HepG2 (cell line): ENCODE results near the gene RHBG. TPM values are rescaled to one million over a fixed set of nuclear protein-coding genes. Genes with fewer than 3 reads are reported as not detected.

Experiments
- ATAC-seq: fragments of 200-7000 bp; cut with Tn5 transposase; 3 replicates; pipeline ENCODE4 v1.9.1; 2020; ENCODE audit warnings: mild to moderate bottlenecking, moderate library complexity
- BruUV-seq: library from RNA; stranded (reverse); fragments of 400-500 nt; replicated peaks from 2 replicates; lab custom pipeline; 2021; lab: Mats Ljungman, UMichigan
- CTCF ChIA-PET: fragments of 300-600 bp; formaldehyde crosslinking; extraction: SDS; loops from one replicate; lab custom pipeline; 2021; ENCODE audit warnings: low total read pairs, inconsistent platforms, low intra/inter-chr PET ratio; lab: Yijun Ruan, JAX
- POLR2A ChIA-PET: fragments of 350-600 bp; sonication (Branson Sonifier 250); formaldehyde crosslinking; loops from one replicate; lab custom pipeline; 2020; ENCODE audit warnings: antibody characterized with exemption, inconsistent platforms; lab: Yijun Ruan, JAX
- DNase-seq: peaks from one replicate; pipeline ENCODE4 v3.0.0-alpha.2; 2015; ENCODE audit warnings: low spot score
- FAIRE-seq: peaks from 3 replicates; lab custom pipeline; 2011; peaks lifted over from hg19 to GRCh38; lab: Jason Lieb, UNC
- H2AFZ ChIP-seq: one replicate; pipeline ENCODE4 v1.6.1; 2011; ENCODE audit warnings: low read length, inconsistent platforms
- H3K27ac ChIP-seq: fragments of 300-600 bp; 3 replicates; pipeline ENCODE4 v1.8.0; 2011; ENCODE audit warnings: mixed run types, mild to moderate bottlenecking, mixed read lengths, low read length, inconsistent platforms; ENCODE audit not compliant: insufficient read depth; ENCODE audit errors: extremely low read length
- H3K27me3 ChIP-seq, 2 experiments: fragments of 200-600 bp in 1 of 2; 2 replicates in 1 of 2; 3 replicates in 1 of 2; pipeline versions ENCODE4 v1.6.0 to v1.8.0; 2011; ENCODE audit warnings: low read length in 2 of 2, mild to moderate bottlenecking in 2 of 2, moderate library complexity in 2 of 2, inconsistent platforms in 1 of 2; ENCODE audit not compliant: insufficient read depth in 2 of 2, control insufficient read depth in 1 of 2
- H3K36me3 ChIP-seq, 2 experiments: fragments of 200-600 bp in 1 of 2; replicated peaks in 1 of 2; 2 replicates in 1 of 2; 3 replicates in 1 of 2; pipeline versions ENCODE4 v1.5.1 to v1.8.0; 2011; ENCODE audit warnings: low read length in 2 of 2, inconsistent platforms in 1 of 2; ENCODE audit not compliant: insufficient read depth in 2 of 2, control insufficient read depth in 1 of 2
- H3K4me1 ChIP-seq: 2 replicates; pipeline ENCODE4 v1.5.1; 2012; ENCODE audit warnings: low read length, inconsistent platforms; ENCODE audit not compliant: insufficient read depth
- H3K4me2 ChIP-seq: 2 replicates; pipeline ENCODE4 v1.6.0; 2011; ENCODE audit warnings: low read depth, low read length, inconsistent platforms
- H3K4me3 ChIP-seq, 3 experiments: fragments of 200-600 bp in 1 of 3; sonication (generic), shearing (Covaris generic) in 1 of 3; replicated peaks in 1 of 3; 2 replicates each; pipeline ENCODE4 v1.5.1; 2011 to 2016; ENCODE audit warnings: low read length in 3 of 3, inconsistent platforms in 2 of 3, low read depth in 2 of 3, mild to moderate bottlenecking in 2 of 3, control low read depth in 1 of 3, mixed read lengths in 1 of 3; ENCODE audit not compliant: insufficient read depth in 1 of 3
- H3K79me2 ChIP-seq: one replicate; pipeline ENCODE4 v1.6.1; 2011; ENCODE audit warnings: low read length, inconsistent platforms; ENCODE audit not compliant: insufficient read depth
- H3K9ac ChIP-seq: 2 replicates; pipeline ENCODE4 v1.6.0; 2011; ENCODE audit warnings: mild to moderate bottlenecking, low read depth, low read length, inconsistent platforms; ENCODE audit not compliant: insufficient read depth
- H3K9me3 ChIP-seq: 2 replicates; pipeline ENCODE4 v1.5.1; 2012; ENCODE audit warnings: mild to moderate bottlenecking, low read length
- H4K20me1 ChIP-seq: 2 replicates; pipeline ENCODE4 v1.6.0; 2011; ENCODE audit warnings: inconsistent platforms, mild to moderate bottlenecking, low read length, moderate library complexity; ENCODE audit not compliant: insufficient read depth
- GTF3A ChIP-seq: sonication (generic); formaldehyde crosslinking; conservative IDR thresholded peaks from 2 replicates; pipeline ENCODE4 v1.4.0; 2020; ENCODE audit warnings: mild to moderate bottlenecking, missing genetic modification reagents
- PHB2 ChIP-seq: fragments of 450-650 bp; IDR thresholded peaks from 2 replicates; pipeline ENCODE4 v1.6.1; 2018; ENCODE audit not compliant: partially characterized antibody
- PITX1 ChIP-seq: sonication (generic); formaldehyde crosslinking; IDR thresholded peaks from 2 replicates; pipeline ENCODE4 v1.5.1; 2020; ENCODE audit warnings: mild to moderate bottlenecking, missing genetic modification reagents
- RBM39 ChIP-seq: fragments of 200-400 bp; formaldehyde crosslinking; IDR thresholded peaks from one replicate; pipeline ENCODE4 v1.6.1; 2018; ENCODE audit warnings: antibody characterized with exemption, mild to moderate bottlenecking, low read depth, low read length; ENCODE audit not compliant: poor library complexity, severe bottlenecking
- SP2 ChIP-seq: sonication (generic); formaldehyde crosslinking; IDR thresholded peaks from 2 replicates; pipeline ENCODE4 v1.5.1; 2020; ENCODE audit warnings: mild to moderate bottlenecking, missing genetic modification reagents
- TFDP2 ChIP-seq: sonication (generic); formaldehyde crosslinking; IDR thresholded peaks from 2 replicates; pipeline ENCODE4 v1.4.0; 2020; ENCODE audit warnings: missing genetic modification reagents
- ZBTB3 ChIP-seq: sonication (generic); formaldehyde crosslinking; IDR thresholded peaks from 2 replicates; pipeline ENCODE4 v1.4.0; 2020; ENCODE audit warnings: low read depth, mild to moderate bottlenecking, moderate library complexity, missing genetic modification reagents, borderline replicate concordance
- ZBTB4 ChIP-seq: sonication (generic); formaldehyde crosslinking; IDR thresholded peaks from 2 replicates; pipeline ENCODE4 v1.4.0; 2020; ENCODE audit warnings: missing genetic modification reagents, mild to moderate bottlenecking, borderline replicate concordance
- ZNF121 ChIP-seq: sonication (generic); formaldehyde crosslinking; IDR thresholded peaks from 2 replicates; pipeline ENCODE4 v1.5.0; 2020; ENCODE audit warnings: mild to moderate bottlenecking, missing genetic modification reagents
- ZNF281 ChIP-seq: sonication (generic); formaldehyde crosslinking; IDR thresholded peaks from 2 replicates; pipeline ENCODE4 v1.4.0; 2020; ENCODE audit warnings: missing genetic modification reagents, borderline replicate concordance
- ZNF44 ChIP-seq: sonication (generic); formaldehyde crosslinking; IDR thresholded peaks from 2 replicates; pipeline ENCODE4 v1.5.1; 2020; ENCODE audit warnings: mild to moderate bottlenecking, missing genetic modification reagents
- ZNF781 ChIP-seq: sonication (generic); formaldehyde crosslinking; IDR thresholded peaks from 2 replicates; pipeline ENCODE4 v1.5.1; 2020; ENCODE audit warnings: borderline replicate concordance, mild to moderate bottlenecking, missing genetic modification reagents; ENCODE audit errors: not compliant biosample characterization
- WGBS: methylation state at CpG from one replicate; pipeline ENCODE4 v1.1.6; 2017; ENCODE audit warnings: low lambda C conversion rate; 5-methylcytosine and 5-hydroxymethylcytosine counted together
- in situ Hi-C: cut with HindIII; loops from 2 replicates; pipeline ENCODE4 v1.10.0; 2017; ENCODE audit warnings: low pct_unique_long_range_greater_than_20kb; ENCODE audit not compliant: extremely low pct_ligation_motif_present
- intact Hi-C: fragments of 100-400 bp; cut with micrococcal nuclease; formaldehyde crosslinking; loops from one replicate; pipeline ENCODE4 v1.10.0; 2022; ENCODE audit not compliant: unreplicated experiment
- polyA plus RNA-seq, 8 experiments: library from polyadenylated mRNA; depleted of rRNA in 3 of 8; stranded (reverse) in 7 of 8; unstranded in 1 of 8; fragments of >200 nt; fragmentation: Illumina TruSeq in 4 of 8; extraction: Trizol in 4 of 8; gene quantifications; 2 replicates each; pipeline versions ENCODE4 v1.2.1 to v1.2.3, GENCODE V29; 2011 to 2016; ENCODE audit warnings: low read depth in 4 of 8, missing spikeins in 1 of 8, mixed read lengths in 1 of 8; ENCODE audit not compliant: insufficient read depth in 1 of 8
- total RNA-seq, 5 experiments: library from RNA; depleted of rRNA; stranded (reverse); fragments of >200 nt; fragmentation: Illumina TruSeq; extraction: Trizol; gene quantifications; 2 replicates each; pipeline ENCODE4 v1.2.3, GENCODE V29; 2016; ENCODE audit warnings: low read depth in 1 of 5

The RHBG gene
- total and polyA plus RNA-seq, 2 of the 13 experiments (the other 11 are each of a cell fraction or from before 2014, with no cell fraction given): 61.8 to 73.5 TPM

GRCh38 chr1:156356262-156356874 lies 12.6 kb upstream of the RHBG start:
- FAIRE-seq: no peak
- intact Hi-C loops: no loop called here
- H3K4me2 ChIP-seq: peak overlapping the region; percentile 52

More at GRCh38 chr1:156356262-156356874, 12.6 kb upstream of the RHBG start:
- Histone ChIP-seq H3K9ac (no peak overlapping the region), H4K20me1 (no peaks in the 10 kb centered on the region), H2AFZ (no peak overlapping the region), H3K4me3 (peak overlapping the region in 2 of 3 experiments; percentile 13 to 47; a peak in 1 of 6 replicates), H3K27me3 (no peaks in the 10 kb centered on the region), H3K4me1 (peaks cover 44% of the 10 kb centered on the region), H3K27ac (no peak overlapping the region), H3K9me3 (no peaks in the 10 kb centered on the region)
- POLR2A ChIA-PET: interaction anchor here (0.6 kb wide), 1 partner anchor 74 kb away, joined by 3 read pairs; no protein-coding TSS in a partner anchor
- no TSS peak for BruUV-seq
- 17% methylated on average over 6 of the region's 6 CpGs for WGBS
- CTCF ChIA-PET: interaction anchor here (0.9 to 3.1 kb wide), 5 partner anchors 13 to 89 kb away, joined by 3 to 26 read pairs (median 9); partner anchors contain the start of gene RHBG
- DNase-seq: no peak
- in situ Hi-C loops: loop anchor here (10.0 kb wide), 1 partner anchor 88 kb away; no protein-coding TSS in a partner anchor
- peak; percentile 6 for TF ChIP-seq ZNF781
- TF ChIP-seq RBM39: no peak
- 0 out of 2 replicates have a peak, but pooled peaks have one; percentile 0 for TF ChIP-seq GTF3A (CRISPR knock-in tag)
- no peak for TF ChIP-seq SP2 (CRISPR knock-in tag)
- no peak for TF ChIP-seq PITX1 (CRISPR knock-in tag)
- TF ChIP-seq ZBTB4 (CRISPR knock-in tag): 0 out of 2 replicates have a peak, but pooled peaks have one; percentile 18
- peak; percentile 66; the same call in 1 of the 2 replicates for TF ChIP-seq ZNF121 (CRISPR knock-in tag)
- no peak for TF ChIP-seq ZBTB3 (CRISPR knock-in tag)
- no peak for TF ChIP-seq ZNF44
- no peak for TF ChIP-seq TFDP2 (CRISPR knock-in tag)
- TF ChIP-seq PHB2: no peak
- TF ChIP-seq ZNF281 (CRISPR knock-in tag): no peak
- TF ChIP-seq, all 625 proteins: peak for 4
- Histone ChIP-seq H3K79me2 (no peaks in the 10 kb centered on the region), H3K36me3 (no peaks in the 10 kb centered on the region)
- ATAC-seq: peak; percentile 8; the same call in 1 of the 3 replicates
